ENCODE measurements around the gene RETREG1.
"Not testable (repeated sequence)": the region's sequence is repeated elsewhere in the genome, so short reads cannot be mapped to it uniquely, and the experiment has no call there.

RETREG1 gene

DNA sequence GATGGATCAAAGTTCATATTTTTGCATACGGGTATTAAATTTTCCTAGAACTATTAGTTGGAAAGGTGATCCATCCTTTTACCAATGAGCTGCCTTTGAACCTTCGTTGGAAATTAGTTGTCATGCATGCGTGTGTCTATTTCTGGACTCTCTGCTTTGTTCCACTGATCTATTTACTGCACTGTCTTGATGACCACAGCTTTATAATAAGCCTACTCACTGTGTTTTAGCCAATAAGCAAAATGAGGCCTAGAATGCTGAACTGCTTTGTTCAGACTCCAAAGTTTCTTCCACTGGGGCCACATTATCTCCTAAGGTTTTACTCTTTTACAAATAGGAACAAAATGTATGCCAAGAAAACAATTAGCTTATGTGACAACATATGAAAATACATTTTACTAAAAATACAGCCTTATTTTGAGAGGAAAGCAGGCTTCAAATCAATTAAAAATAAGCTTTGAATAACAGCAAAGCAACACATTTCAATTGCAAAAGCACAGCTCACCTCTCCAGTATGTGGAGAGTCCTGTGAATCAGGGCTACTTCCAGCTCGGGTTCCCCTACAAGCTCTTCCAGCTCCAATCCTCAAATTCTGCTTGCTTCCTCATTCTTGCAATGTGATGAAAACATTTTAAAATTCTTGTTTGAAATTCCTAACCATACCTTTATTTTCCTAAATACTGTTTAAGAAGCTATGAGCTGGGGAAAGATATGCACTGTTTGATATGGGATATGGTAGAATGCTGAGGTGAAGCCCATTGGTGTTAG is 72.0 kb downstream of the RETREG1 start:
- peak overlapping the region; percentile 97; the same call in 1 of the 2 replicates for H3K27ac ChIP-seq

GRCh38 chr5:16543206-16543605 is 73.6 kb downstream of the RETREG1 start:
- H3K27ac ChIP-seq, result peak overlapping the region; percentile 32; the same call in 1 of the 2 replicates

More for the DNA sequence above, 72.0 kb downstream of the RETREG1 start:
- TF ChIP-seq ZFX (IDR thresholded peaks at IDR 0.05), result no peak
- TF ChIP-seq, protein P1, sequence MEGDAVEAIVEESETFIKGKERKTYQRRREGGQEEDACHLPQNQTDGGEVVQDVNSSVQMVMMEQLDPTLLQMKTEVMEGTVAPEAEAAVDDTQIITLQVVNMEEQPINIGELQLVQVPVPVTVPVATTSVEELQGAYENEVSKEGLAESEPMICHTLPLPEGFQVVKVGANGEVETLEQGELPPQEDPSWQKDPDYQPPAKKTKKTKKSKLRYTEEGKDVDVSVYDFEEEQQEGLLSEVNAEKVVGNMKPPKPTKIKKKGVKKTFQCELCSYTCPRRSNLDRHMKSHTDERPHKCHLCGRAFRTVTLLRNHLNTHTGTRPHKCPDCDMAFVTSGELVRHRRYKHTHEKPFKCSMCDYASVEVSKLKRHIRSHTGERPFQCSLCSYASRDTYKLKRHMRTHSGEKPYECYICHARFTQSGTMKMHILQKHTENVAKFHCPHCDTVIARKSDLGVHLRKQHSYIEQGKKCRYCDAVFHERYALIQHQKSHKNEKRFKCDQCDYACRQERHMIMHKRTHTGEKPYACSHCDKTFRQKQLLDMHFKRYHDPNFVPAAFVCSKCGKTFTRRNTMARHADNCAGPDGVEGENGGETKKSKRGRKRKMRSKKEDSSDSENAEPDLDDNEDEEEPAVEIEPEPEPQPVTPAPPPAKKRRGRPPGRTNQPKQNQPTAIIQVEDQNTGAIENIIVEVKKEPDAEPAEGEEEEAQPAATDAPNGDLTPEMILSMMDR (conservative IDR thresholded peaks at IDR 0.05), result no peak

- no peak for TF ChIP-seq ZFX (IDR thresholded peaks at IDR 0.05)
- TF ChIP-seq, protein P1 (conservative IDR thresholded peaks at IDR 0.05), result no peak
- H3K27ac ChIP-seq, result peak overlapping the region; percentile 9; the same call in 1 of the 2 replicates
These were observed 74.6 kb downstream of the RETREG1 start for GRCh38 chr5:16542236-16542635.

DNA sequence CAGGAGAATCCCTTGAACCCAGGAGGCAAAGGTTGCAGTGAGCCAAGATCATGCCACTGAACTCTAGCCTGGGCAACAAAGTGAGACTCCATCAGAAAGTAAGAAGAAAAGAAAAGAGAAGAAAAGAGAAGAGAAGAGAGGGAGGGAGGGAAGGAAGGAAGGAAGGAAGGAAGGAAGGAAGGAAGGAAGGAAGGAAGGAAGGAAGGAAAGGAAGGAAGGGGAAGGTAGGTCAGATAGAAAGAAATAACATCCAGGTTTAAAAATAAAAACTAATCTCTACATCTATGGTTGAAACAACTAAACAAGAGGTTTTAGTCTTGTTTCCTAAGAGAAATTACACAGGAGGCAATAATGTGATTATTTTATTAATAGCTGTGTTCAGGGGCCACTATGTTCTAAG is 75.2 kb downstream of the RETREG1 start:
- not testable (repeated sequence) for H3K27ac ChIP-seq

DNA sequence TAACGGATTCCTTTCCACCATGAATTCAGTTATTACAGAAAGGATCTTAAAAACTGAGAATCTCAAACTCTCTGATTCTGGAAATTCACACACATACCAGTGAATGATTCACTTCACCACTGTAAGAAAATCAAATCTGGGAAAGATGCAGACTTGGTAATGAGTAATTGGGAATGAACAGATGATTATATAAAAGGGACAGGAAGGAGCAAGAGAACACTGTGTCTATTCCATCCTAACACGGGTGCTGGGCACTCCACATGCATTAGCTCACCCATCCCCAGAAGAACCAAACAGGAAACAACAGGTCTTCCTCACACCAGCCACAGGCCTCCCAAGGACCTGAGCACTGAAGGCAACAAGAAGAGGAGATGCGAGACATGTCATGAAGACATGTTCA is 76.4 kb downstream of the RETREG1 start:
- TF ChIP-seq, protein P1 (conservative IDR thresholded peaks at IDR 0.05), result no peak
- TF ChIP-seq ZFX (IDR thresholded peaks at IDR 0.05), result no peak
- no peak overlapping the region for H3K27ac ChIP-seq

DNA sequence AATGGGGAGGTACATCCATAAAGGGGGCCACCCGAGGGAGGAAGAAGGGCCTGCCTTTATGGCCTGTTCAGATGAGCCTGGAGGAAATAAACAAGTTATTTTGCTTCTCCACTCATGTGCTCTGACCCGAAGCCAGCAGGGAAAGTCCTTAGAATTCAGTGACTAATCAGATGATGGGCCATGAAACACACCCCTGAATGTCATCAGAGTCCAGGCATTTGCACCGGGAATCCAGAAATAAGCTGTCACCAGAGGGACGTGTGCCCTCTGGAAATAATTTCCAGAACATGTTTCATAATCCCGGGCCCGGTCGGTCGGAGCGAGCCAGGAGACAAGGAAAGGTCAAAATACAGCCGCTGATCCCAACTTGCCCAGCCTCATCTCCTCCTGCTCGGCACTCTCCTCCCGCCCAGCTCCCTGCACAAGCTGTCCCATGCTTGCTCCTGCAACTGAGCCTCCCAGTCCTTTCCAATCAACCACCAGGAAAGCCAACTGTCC is 77.6 kb downstream of the RETREG1 start:
- TF ChIP-seq, protein P1 (conservative IDR thresholded peaks at IDR 0.05), result no peak
- TF ChIP-seq ZFX (IDR thresholded peaks at IDR 0.05), result no peak

DNA sequence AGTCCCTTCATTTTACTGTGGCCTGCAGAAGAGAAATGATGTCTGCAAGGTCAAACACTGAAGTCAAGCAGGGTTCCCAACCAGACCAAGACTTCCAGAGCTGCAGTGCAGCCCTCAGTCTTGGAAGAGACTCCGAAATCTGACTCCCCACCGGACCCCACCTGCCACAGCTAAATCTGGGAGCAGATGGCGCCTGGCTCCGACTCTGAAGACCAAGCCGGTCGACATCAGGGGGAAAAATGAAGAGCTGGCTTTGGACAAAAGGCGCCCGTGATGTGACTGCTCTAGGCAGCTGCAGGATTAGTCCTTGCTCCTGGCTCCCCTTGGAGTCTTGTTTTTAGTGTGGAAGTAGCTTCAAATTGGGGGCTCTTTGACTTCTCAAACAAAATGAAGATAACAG is 78.8 kb downstream of the RETREG1 start:
- no peak overlapping the region for H3K27ac ChIP-seq
- TF ChIP-seq, protein P1 (conservative IDR thresholded peaks at IDR 0.05), result no peak
- TF ChIP-seq ZFX (IDR thresholded peaks at IDR 0.05), result no peak

More for the DNA sequence above, 77.6 kb downstream of the RETREG1 start:
- H3K27ac ChIP-seq, result no peak overlapping the region

DNA sequence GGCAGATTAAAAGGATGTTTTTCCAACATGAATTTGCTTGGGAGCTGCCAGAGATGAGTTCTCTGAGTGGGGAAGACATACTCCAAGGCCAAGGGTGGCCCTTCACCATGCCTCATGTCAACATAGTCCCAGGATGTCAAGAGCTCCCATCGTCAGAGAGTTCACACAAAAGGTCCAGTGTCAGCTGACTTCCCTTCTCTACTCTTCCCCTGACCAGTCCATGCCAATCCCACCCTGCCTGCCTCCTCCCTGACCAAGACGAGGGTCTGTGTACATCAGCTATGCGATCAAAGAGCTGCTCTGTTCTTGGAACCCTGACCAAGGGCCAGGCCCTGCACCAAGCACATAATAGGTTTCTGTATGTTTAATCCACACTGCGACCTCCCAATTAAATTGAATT is 80.0 kb downstream of the RETREG1 start:
- H3K27ac ChIP-seq, result no peak overlapping the region
- TF ChIP-seq, protein P1 (conservative IDR thresholded peaks at IDR 0.05), result no peak
- TF ChIP-seq ZFX (IDR thresholded peaks at IDR 0.05), result no peak

Measured in C4-2B (cell line).